Measurements from ENCODE around the gene PDF.

DNA sequence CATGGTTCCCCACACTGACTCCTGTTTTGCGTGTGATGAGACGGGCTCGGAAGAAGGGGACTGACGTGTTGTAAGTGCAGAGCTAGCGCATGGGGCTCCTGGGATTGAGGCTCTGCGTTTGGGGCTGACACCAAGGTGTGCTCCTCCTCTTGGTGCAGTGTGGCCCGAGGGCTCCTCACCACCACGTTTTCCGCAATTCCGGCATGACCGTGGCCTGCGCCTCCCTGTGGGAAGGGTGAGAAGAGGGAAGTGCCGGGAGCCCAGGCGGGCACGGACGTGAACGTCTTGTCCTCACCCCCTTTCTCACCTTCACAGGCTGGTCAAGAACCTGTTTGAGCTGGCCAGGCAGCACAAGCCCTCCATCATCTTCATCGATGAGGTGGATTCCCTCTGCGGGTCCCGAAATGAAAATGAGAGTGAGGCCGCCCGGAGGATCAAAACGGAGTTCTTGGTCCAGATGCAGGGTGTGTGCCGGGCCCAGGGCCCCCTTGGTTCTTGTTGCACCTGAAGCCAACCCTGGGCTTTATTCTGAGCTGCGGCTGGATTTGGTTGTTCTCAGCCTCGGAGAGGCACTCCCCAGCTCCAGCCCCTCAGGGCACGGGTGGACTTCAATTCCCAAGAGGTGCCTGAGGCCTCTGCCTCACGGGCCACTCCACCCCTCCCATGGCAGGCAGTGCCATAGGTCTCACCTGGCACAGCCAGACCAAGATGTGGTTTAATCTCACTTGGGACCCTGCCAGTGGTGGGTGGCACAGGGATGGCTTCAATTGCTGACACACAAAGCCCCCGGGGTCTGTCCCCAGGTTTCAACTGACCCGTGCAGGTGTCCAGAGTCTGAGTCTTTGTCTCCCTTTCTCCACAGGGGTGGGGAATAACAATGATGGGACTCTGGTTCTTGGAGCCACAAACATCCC, 10.3 kb downstream of the PDF start:
- TF ChIP-seq, protein P1, sequence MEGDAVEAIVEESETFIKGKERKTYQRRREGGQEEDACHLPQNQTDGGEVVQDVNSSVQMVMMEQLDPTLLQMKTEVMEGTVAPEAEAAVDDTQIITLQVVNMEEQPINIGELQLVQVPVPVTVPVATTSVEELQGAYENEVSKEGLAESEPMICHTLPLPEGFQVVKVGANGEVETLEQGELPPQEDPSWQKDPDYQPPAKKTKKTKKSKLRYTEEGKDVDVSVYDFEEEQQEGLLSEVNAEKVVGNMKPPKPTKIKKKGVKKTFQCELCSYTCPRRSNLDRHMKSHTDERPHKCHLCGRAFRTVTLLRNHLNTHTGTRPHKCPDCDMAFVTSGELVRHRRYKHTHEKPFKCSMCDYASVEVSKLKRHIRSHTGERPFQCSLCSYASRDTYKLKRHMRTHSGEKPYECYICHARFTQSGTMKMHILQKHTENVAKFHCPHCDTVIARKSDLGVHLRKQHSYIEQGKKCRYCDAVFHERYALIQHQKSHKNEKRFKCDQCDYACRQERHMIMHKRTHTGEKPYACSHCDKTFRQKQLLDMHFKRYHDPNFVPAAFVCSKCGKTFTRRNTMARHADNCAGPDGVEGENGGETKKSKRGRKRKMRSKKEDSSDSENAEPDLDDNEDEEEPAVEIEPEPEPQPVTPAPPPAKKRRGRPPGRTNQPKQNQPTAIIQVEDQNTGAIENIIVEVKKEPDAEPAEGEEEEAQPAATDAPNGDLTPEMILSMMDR (IDR thresholded peaks at IDR 0.05), result no peak
- no peak for TF ChIP-seq POLR2A (IDR thresholded peaks at IDR 0.05)

Data from Peyer's patch (tissue), 4 donors.